ENCODE data around the gene RNU5B-1.

DNA sequence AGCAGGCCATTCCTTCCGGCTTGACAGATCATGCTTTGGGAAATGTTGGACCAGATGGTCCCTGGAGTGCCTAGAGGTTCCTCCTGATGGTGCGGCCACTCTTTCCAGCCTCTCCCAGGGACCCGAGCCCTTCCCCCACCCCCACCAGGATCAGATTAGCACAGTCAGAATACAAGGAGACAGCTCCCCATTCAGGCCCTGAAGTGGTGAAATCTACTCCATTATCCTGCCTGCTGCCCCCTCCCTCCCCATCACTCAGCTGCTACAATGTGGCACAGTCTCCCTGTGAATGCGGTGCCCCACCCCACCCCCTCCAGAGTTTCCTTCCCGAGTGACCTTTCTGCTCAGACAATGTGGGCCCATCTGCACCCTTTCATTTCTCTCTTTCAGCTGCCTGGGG, 29.4 kb downstream of the RNU5B-1 start:
- TF ChIP-seq CTCF (IDR thresholded peaks at IDR 0.05 in 8 of 11, conservative IDR thresholded peaks at IDR 0.05 in 3 of 11) (no peak), POLR2AphosphoS5 (IDR thresholded peaks at IDR 0.05) (no peak)

Measured in spleen (tissue), 7 donors.